DND-41 (cell line): Measurements from ENCODE around the gene ECI1.
"Not testable (repeated sequence)": the region's sequence is repeated elsewhere in the genome, so short reads cannot be mapped to it uniquely, and the experiment has no call there.

Experiments
- ATAC-seq: fragments of 200-7000 bp; cut with Tn5 transposase; 3 replicates; pipeline ENCODE4 v1.9.1; 2021; ENCODE audit warnings: low read depth; ENCODE audit not compliant: insufficient read depth
- DNase-seq: peaks from one replicate; pipeline ENCODE4 v3.0.0-alpha.2; 2020
- H2AFZ ChIP-seq: 2 replicates; pipeline ENCODE4 v1.6.0; 2012; ENCODE audit warnings: low read depth, low read length
- H3K27ac ChIP-seq: 2 replicates; pipeline ENCODE4 v1.5.1; 2012; ENCODE audit warnings: low read length, inconsistent platforms
- H3K27me3 ChIP-seq: fragments of 200-600 bp; sonication (generic); 2 replicates; pipeline ENCODE4 v1.6.0; 2012; ENCODE audit warnings: low read length, mild to moderate bottlenecking, inconsistent platforms; ENCODE audit not compliant: insufficient read depth, poor library complexity
- H3K36me3 ChIP-seq: 2 replicates; pipeline ENCODE4 v1.5.1; 2012; ENCODE audit warnings: low read length, inconsistent platforms; ENCODE audit not compliant: insufficient read depth
- H3K4me1 ChIP-seq: 2 replicates; pipeline ENCODE4 v1.5.1; 2012; ENCODE audit warnings: mild to moderate bottlenecking, low read length; ENCODE audit not compliant: insufficient read depth
- H3K4me2 ChIP-seq: 2 replicates; pipeline ENCODE4 v1.6.0; 2012; ENCODE audit warnings: mild to moderate bottlenecking, moderate library complexity, low read length, inconsistent platforms; ENCODE audit not compliant: insufficient read depth
- H3K4me3 ChIP-seq, 2 experiments: fragments of 200-600 bp in 1 of 2; shearing (Covaris generic) in 1 of 2; 2 replicates each; pipeline ENCODE4 v1.5.1; 2012 to 2016; ENCODE audit warnings: inconsistent platforms in 2 of 2, low read length in 2 of 2, mild to moderate bottlenecking in 2 of 2, low read depth in 1 of 2, moderate library complexity in 1 of 2
- H3K79me2 ChIP-seq: 2 replicates; pipeline ENCODE4 v1.6.0; 2012; ENCODE audit warnings: low read length, inconsistent platforms; ENCODE audit not compliant: insufficient read depth
- H3K9ac ChIP-seq: 2 replicates; pipeline ENCODE4 v1.6.0; 2012; ENCODE audit warnings: low read depth, mild to moderate bottlenecking, inconsistent platforms, low read length, moderate library complexity
- H3K9me3 ChIP-seq: 2 replicates; pipeline ENCODE4 v1.5.1; 2012; ENCODE audit warnings: low read length, moderate library complexity, mild to moderate bottlenecking, inconsistent platforms; ENCODE audit not compliant: insufficient read depth, severe bottlenecking
- H4K20me1 ChIP-seq: 2 replicates; pipeline ENCODE4 v1.6.0; 2012; ENCODE audit warnings: low read length; ENCODE audit not compliant: insufficient read depth
- CTCF ChIP-seq: IDR thresholded peaks from 2 replicates; pipeline ENCODE4 v1.5.1; 2012; ENCODE audit warnings: borderline replicate concordance, low read length, moderate library complexity, mild to moderate bottlenecking; ENCODE audit not compliant: poor library complexity, severe bottlenecking; ENCODE audit errors: extremely low read depth
- EZH2 ChIP-seq: IDR thresholded peaks from 3 replicates; pipeline ENCODE4 v1.6.1; 2012; ENCODE audit warnings: borderline replicate concordance, low read depth, mild to moderate bottlenecking, moderate library complexity, low read length, inconsistent platforms; ENCODE audit not compliant: severe bottlenecking

The ECI1 gene

GRCh38 chr16:2260250-2260649 lies 8.9 kb upstream of the ECI1 start:
- H3K9ac ChIP-seq = no peak overlapping the region
- H3K4me2 ChIP-seq = no peak overlapping the region
- H3K36me3 ChIP-seq = peaks cover 100% of the 10 kb centered on the region
- H3K79me2 ChIP-seq = peaks cover 80% of the 10 kb centered on the region
- ATAC-seq = no peak
- DNase-seq = no peak
- no peak overlapping the region for H2AFZ ChIP-seq
- H3K4me1 ChIP-seq = peaks cover 7% of the 10 kb centered on the region; the same call in 1 of the 2 replicates
- TF ChIP-seq EZH2 (no peak), CTCF (no peak)
- no peak overlapping the region for H3K4me3 ChIP-seq
- H3K27me3 ChIP-seq = no peaks in the 10 kb centered on the region
- no peaks in the 10 kb centered on the region for H3K9me3 ChIP-seq
- H4K20me1 ChIP-seq = peaks cover 66% of the 10 kb centered on the region
- no peak overlapping the region for H3K27ac ChIP-seq

- H3K4me3 ChIP-seq, H2AFZ ChIP-seq, H3K27me3 ChIP-seq, H3K4me2 ChIP-seq, DNase-seq, H3K4me1 ChIP-seq, H3K9me3 ChIP-seq, H3K27ac ChIP-seq, H3K9ac ChIP-seq, ATAC-seq: not testable (repeated sequence)
- Histone ChIP-seq H3K36me3 (peaks cover 98% of the 10 kb centered on the region), H3K79me2 (peaks cover 63% of the 10 kb centered on the region), H4K20me1 (peaks cover 50% of the 10 kb centered on the region)
Observed at GRCh38 chr16:2258530-2258929, 7.1 kb upstream of the ECI1 start.

GRCh38 chr16:2257726-2258125 lies 6.3 kb upstream of the ECI1 start:
- no peak for ATAC-seq
- peaks cover 98% of the 10 kb centered on the region for H3K36me3 ChIP-seq

GRCh38 chr16:2256531-2257140 lies 5.2 kb upstream of the ECI1 start:
- no peaks in the 10 kb centered on the region for H3K4me1 ChIP-seq
- peaks cover 45% of the 10 kb centered on the region for H4K20me1 ChIP-seq
- H3K27ac ChIP-seq = no peak overlapping the region
- H3K79me2 ChIP-seq = peaks cover 45% of the 10 kb centered on the region
- H3K4me3 ChIP-seq = no peak overlapping the region
- peaks cover 98% of the 10 kb centered on the region for H3K36me3 ChIP-seq
- TF ChIP-seq CTCF (no peak), EZH2 (no peak)
- no peaks in the 10 kb centered on the region for H3K9me3 ChIP-seq
- no peak for DNase-seq
- no peaks in the 10 kb centered on the region for H3K27me3 ChIP-seq
- no peak overlapping the region for H3K9ac ChIP-seq
- H2AFZ ChIP-seq = no peak overlapping the region
- H3K4me2 ChIP-seq = no peak overlapping the region
- ATAC-seq = no peak

More at GRCh38 chr16:2257726-2258125, 6.3 kb upstream of the ECI1 start:
- H3K27ac ChIP-seq = no peak overlapping the region
- H3K27me3 ChIP-seq = no peaks in the 10 kb centered on the region
- no peak overlapping the region for H3K9ac ChIP-seq
- H3K79me2 ChIP-seq = peaks cover 55% of the 10 kb centered on the region
- no peak for TF ChIP-seq EZH2
- TF ChIP-seq CTCF = no peak
- peaks cover 46% of the 10 kb centered on the region for H4K20me1 ChIP-seq
- no peak overlapping the region for H3K4me2 ChIP-seq
- H3K4me1 ChIP-seq = no peaks in the 10 kb centered on the region
- DNase-seq = no peak
- H3K4me3 ChIP-seq = no peak overlapping the region
- no peak overlapping the region for H2AFZ ChIP-seq
- H3K9me3 ChIP-seq = no peaks in the 10 kb centered on the region
